GM12873 (cell line): Measurements from ENCODE around the gene ISG15.

Source experiments
- TF ChIP-seq, protein P1 (sequence below): IDR thresholded peaks from 2 replicates; pipeline ENCODE4 v1.5.1; 2012; ENCODE audit warnings: low read depth, mild to moderate bottlenecking, moderate library complexity, low read length, control low read depth; ENCODE audit not compliant: insufficient read depth; ENCODE audit errors: missing control alignments

ISG15 gene

GRCh38 chr1:999725-1000356, 13.5 kb upstream of the ISG15 start, which contains the start of gene HES4:
Gene HES4 (minus strand): TSS chr1:1000097. CDS start chr1:999973, 124 bp downstream.
- TF ChIP-seq, protein P1, sequence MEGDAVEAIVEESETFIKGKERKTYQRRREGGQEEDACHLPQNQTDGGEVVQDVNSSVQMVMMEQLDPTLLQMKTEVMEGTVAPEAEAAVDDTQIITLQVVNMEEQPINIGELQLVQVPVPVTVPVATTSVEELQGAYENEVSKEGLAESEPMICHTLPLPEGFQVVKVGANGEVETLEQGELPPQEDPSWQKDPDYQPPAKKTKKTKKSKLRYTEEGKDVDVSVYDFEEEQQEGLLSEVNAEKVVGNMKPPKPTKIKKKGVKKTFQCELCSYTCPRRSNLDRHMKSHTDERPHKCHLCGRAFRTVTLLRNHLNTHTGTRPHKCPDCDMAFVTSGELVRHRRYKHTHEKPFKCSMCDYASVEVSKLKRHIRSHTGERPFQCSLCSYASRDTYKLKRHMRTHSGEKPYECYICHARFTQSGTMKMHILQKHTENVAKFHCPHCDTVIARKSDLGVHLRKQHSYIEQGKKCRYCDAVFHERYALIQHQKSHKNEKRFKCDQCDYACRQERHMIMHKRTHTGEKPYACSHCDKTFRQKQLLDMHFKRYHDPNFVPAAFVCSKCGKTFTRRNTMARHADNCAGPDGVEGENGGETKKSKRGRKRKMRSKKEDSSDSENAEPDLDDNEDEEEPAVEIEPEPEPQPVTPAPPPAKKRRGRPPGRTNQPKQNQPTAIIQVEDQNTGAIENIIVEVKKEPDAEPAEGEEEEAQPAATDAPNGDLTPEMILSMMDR: no peak

DNA sequence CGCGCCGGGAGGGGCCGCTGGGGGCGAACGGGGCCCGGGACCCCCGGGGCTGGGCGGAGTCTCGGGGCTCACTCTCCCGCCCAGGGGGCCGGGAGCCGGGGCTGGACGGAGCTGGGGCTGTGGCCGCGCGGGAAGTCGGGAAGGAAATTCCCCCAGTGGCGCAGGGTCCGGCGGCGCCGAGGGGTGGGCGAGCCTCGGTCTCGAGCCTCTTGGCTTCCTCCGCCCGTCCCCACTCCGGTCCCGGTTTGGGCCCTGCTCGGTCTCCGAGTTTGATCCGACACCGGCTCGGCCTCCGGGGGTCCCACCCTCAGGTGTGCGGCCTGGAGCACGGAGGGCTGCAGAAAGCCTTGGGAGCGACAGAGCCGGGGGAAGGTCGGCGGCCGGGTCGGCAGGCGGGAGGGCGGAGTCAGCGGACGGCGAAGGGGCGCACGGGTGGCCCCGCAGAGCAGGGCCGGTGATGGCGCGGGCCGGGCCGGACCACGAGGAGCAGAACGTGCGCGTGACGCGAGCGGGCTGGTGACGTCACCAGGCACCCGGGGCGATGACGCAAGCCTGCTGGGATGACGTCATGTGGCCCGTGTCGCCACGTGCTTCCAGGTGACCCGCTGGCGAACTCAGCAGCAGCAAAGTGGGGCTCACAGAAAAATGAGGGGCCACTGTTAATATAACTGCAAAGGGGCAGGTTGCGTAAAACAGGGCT, 12.8 kb upstream of the ISG15 start:
- TF ChIP-seq, protein P1: no peak

GRCh38 chr1:1001057-1001783, 12.1 kb upstream of the ISG15 start:
- TF ChIP-seq, protein P1: no peak

- TF ChIP-seq, protein P1: no peak
These were observed 9.5 kb upstream of the ISG15 start for GRCh38 chr1:1003618-1004419.

DNA sequence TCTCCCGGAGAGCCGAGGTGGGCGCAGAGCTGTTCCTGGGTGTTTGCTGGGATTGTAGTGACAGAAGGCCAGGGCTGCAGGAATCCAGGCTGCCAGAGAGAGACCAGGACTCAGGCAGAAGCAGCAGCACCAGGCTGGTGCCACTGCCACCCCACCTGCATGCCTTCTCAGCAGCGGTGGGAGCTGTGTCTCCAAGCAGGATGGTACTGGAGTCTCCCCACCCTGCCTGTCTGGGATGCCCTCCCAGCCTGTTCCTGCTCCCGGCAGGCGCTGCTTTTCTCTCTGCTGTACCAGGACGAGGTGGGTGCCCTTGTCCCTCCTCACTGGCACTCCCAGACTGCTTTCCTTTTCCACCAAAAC, 8.9 kb upstream of the ISG15 start:
- TF ChIP-seq, protein P1: no peak

GRCh38 chr1:1004780-1005697, 8.3 kb upstream of the ISG15 start:
- TF ChIP-seq, protein P1: no peak
